OCI-LY3 (cell line): Measurements from ENCODE around the gene CA6.
A peak's percentile ranks its signal among the peaks of the same experiment; 100 is the strongest.
"Not testable (repeated sequence)": the region's sequence is repeated elsewhere in the genome, so short reads cannot be mapped to it uniquely, and the experiment has no call there.

ENCODE experiments used
- H2AFZ ChIP-seq: fragments of 200-600, 300-600 bp; shearing (Covaris generic); 2 replicates; pipeline ENCODE4 v1.6.0; 2014; ENCODE audit warnings: antibody characterized with exemption, low read depth, low read length
- H3K27ac ChIP-seq: fragments of 200-600, 300-600 bp; sonication (generic); 2 replicates; pipeline ENCODE4 v1.5.1; 2014; ENCODE audit warnings: mild to moderate bottlenecking, low read length, moderate library complexity, mixed read lengths
- H3K27me3 ChIP-seq: fragments of 200-600, 300-600 bp; sonication (generic); 2 replicates; pipeline ENCODE4 v1.6.1; 2014; ENCODE audit warnings: low read depth, low read length, mixed read lengths
- H3K36me3 ChIP-seq: fragments of 200-600, 300-600 bp; sonication (generic); replicated peaks from 2 replicates; pipeline ENCODE3; 2014; ENCODE audit warnings: low read depth, low read length, mixed read lengths
- H3K4me1 ChIP-seq: fragments of 300-600, 200-600 bp; sonication (generic); 2 replicates; pipeline ENCODE4 v1.6.1; 2014; ENCODE audit warnings: low read length, mixed read lengths
- H3K4me2 ChIP-seq: fragments of 200-600, 300-600 bp; sonication (generic); 2 replicates; pipeline ENCODE4 v1.6.1; 2014; ENCODE audit warnings: low read length, mixed read lengths
- H3K4me3 ChIP-seq: fragments of 300-600, 200-600 bp; sonication (generic); 2 replicates; pipeline ENCODE4 v1.5.1; 2014; ENCODE audit warnings: antibody characterized with exemption, mild to moderate bottlenecking, low read length, moderate library complexity
- H3K79me2 ChIP-seq: fragments of 300-600, 200-600 bp; shearing (Covaris generic); 2 replicates; pipeline ENCODE4 v1.6.1; 2014; ENCODE audit warnings: mild to moderate bottlenecking, low read length, mixed read lengths
- H3K9ac ChIP-seq: fragments of 300-600, 200-600 bp; shearing (Covaris generic); 2 replicates; pipeline ENCODE4 v1.6.0; 2014; ENCODE audit warnings: mild to moderate bottlenecking, low read length, moderate library complexity
- H3K9me3 ChIP-seq: fragments of 200-600, 300-600 bp; shearing (Covaris generic); 2 replicates; pipeline ENCODE4 v1.6.1; 2014; ENCODE audit warnings: low read length, mixed read lengths; ENCODE audit not compliant: insufficient read depth
- H4K20me1 ChIP-seq: fragments of 200-600, 300-600 bp; sonication (generic); 2 replicates; pipeline ENCODE4 v1.6.1; 2016; ENCODE audit warnings: low read length, mixed read lengths; ENCODE audit not compliant: insufficient read depth
- EZH2phosphoT487 ChIP-seq: fragments of 200-600 bp; shearing (Covaris generic); IDR thresholded peaks from 2 replicates; pipeline ENCODE4 v1.6.1; 2018; ENCODE audit warnings: antibody characterized with exemption, mixed run types, low read depth
- TF ChIP-seq, protein P1 (sequence below): fragments of 200-600, 300-600 bp; sonication (generic); IDR thresholded peaks from 2 replicates; pipeline ENCODE4 v1.5.1; 2014; ENCODE audit warnings: antibody characterized with exemption, low read length, low read depth

The CA6 gene

DNA sequence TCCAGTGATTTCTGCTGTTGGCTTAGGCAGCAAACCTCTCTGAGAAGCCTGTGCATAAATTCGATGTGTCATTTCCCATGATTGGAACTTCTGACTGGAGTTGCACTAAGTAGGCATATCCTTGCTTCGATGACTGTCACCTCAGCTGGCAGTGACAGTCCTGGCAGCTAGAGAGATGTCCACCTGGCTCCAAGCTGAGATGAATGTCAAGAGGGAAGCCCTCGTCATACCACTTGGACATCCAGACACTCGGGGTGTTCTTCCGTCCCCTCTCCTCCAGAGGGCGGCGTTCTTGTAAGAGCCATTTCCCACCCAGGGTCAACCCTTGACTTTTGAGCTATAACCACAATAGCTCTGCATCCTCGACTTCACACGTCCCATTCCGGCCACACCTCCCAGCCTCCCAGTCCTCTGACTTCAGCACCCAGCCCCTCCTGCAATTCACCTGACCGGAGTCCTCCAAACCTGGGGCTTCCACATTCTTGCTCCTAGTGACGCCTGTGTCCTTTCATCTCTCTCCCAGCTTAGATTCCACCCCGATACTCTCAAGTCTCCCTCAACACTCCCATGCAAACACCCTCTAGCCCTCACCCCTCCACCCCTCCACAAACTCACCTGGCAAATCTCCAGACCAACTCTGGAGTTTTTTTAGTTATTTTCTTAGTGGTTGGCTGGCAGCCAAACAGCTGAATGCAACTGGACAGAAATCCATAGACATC is 17.3 kb downstream of the CA6 start:
- Histone ChIP-seq H2AFZ (no peak overlapping the region), H4K20me1 (no peaks in the 10 kb centered on the region), H3K4me1 (no peaks in the 10 kb centered on the region), H3K27me3 (no peaks in the 10 kb centered on the region), H3K4me2 (no peak overlapping the region), H3K4me3 (no peak overlapping the region), H3K9ac (no peak overlapping the region), H3K9me3 (no peaks in the 10 kb centered on the region), H3K36me3 (no peaks in the 10 kb centered on the region), H3K27ac (no peak overlapping the region), H3K79me2 (no peaks in the 10 kb centered on the region)
- TF ChIP-seq EZH2phosphoT487 = no peak
- TF ChIP-seq, protein P1, sequence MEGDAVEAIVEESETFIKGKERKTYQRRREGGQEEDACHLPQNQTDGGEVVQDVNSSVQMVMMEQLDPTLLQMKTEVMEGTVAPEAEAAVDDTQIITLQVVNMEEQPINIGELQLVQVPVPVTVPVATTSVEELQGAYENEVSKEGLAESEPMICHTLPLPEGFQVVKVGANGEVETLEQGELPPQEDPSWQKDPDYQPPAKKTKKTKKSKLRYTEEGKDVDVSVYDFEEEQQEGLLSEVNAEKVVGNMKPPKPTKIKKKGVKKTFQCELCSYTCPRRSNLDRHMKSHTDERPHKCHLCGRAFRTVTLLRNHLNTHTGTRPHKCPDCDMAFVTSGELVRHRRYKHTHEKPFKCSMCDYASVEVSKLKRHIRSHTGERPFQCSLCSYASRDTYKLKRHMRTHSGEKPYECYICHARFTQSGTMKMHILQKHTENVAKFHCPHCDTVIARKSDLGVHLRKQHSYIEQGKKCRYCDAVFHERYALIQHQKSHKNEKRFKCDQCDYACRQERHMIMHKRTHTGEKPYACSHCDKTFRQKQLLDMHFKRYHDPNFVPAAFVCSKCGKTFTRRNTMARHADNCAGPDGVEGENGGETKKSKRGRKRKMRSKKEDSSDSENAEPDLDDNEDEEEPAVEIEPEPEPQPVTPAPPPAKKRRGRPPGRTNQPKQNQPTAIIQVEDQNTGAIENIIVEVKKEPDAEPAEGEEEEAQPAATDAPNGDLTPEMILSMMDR = peak; percentile 51

DNA sequence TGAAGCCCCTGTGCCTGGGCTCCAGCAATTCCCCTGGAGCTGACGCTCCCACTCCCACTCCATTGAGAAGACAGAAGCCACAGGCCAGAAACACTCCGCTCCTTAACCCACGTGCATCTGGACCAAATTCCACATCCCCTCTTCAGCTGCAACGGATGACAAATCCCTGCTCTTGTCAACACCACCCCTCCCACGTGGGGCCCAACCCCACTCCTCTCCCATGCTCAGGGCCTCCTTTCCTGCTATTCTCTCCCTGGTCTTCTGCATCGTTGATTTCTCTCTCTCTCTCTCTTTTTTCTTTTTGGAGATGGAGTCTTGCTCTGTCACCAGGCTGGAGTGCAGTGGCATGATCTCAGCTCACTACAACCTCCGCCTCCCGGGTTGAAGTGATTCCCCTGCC is 18.3 kb downstream of the CA6 start:
- no peaks in the 10 kb centered on the region for H3K79me2 ChIP-seq
- no peaks in the 10 kb centered on the region for H3K27me3 ChIP-seq
- no peaks in the 10 kb centered on the region for H4K20me1 ChIP-seq
- no peaks in the 10 kb centered on the region for H3K9me3 ChIP-seq
- H3K36me3 ChIP-seq = no peaks in the 10 kb centered on the region
- no peak overlapping the region for H3K27ac ChIP-seq
- no peak for TF ChIP-seq EZH2phosphoT487
- TF ChIP-seq, protein P1 = no peak
- H2AFZ ChIP-seq = no peak overlapping the region
- H3K4me1 ChIP-seq = no peaks in the 10 kb centered on the region
- H3K4me2 ChIP-seq = no peak overlapping the region
- no peak overlapping the region for H3K9ac ChIP-seq
- no peak overlapping the region for H3K4me3 ChIP-seq

DNA sequence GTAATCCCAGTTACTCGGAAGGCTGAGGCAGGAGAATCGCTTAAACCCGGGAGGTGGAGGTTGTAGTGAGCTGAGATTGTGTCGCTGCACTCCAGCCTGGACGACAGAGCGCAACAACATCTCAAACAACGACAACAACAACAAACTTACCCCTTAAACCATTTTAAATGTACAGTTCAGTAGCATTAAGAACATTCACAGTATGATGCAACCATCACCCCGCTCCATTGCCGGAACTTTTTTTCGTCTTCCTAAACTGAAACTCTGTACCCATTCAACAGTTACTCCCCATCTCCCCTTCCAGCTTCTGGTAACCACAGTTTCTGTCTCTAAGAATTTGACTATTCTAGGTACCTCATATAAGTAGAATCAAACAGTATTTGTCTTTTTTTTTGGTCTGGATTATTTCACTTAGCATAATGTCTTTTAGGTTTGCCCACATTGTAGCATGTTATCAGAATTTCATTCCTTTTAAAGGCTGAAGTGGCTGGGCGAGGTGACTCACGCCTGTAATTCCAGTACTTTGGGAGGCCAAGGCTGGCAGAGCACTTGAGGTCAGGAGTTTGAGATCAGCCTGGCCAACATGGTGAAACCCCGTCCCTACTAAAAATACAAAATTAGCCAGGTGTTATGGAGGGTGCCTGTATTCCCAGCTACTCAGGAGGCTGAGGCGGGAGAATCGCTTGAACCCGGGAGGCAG is 19.6 kb downstream of the CA6 start:
- Histone ChIP-seq H3K9me3 (no peaks in the 10 kb centered on the region), H3K9ac (no peak overlapping the region), H3K4me2 (no peak overlapping the region), H3K36me3 (no peaks in the 10 kb centered on the region), H2AFZ (no peak overlapping the region), H4K20me1 (no peaks in the 10 kb centered on the region), H3K4me1 (no peaks in the 10 kb centered on the region), H3K4me3 (no peak overlapping the region), H3K27ac (no peak overlapping the region), H3K27me3 (no peaks in the 10 kb centered on the region), H3K79me2 (no peaks in the 10 kb centered on the region)
- no peak for TF ChIP-seq EZH2phosphoT487
- TF ChIP-seq, protein P1 = no peak

- no peak overlapping the region for H3K4me2 ChIP-seq
- no peaks in the 10 kb centered on the region for H3K4me1 ChIP-seq
- H3K79me2 ChIP-seq = no peaks in the 10 kb centered on the region
- no peaks in the 10 kb centered on the region for H3K27me3 ChIP-seq
- H3K9ac ChIP-seq = no peak overlapping the region
- no peak for TF ChIP-seq EZH2phosphoT487
- TF ChIP-seq, protein P1 = no peak
- H3K4me3 ChIP-seq = no peak overlapping the region
- H4K20me1 ChIP-seq = no peaks in the 10 kb centered on the region
- H3K27ac ChIP-seq = no peak overlapping the region
- H3K36me3 ChIP-seq = no peaks in the 10 kb centered on the region
- H3K9me3 ChIP-seq = no peaks in the 10 kb centered on the region
- no peak overlapping the region for H2AFZ ChIP-seq
These were observed 20.9 kb downstream of the CA6 start for GRCh38 chr1:8966606-8967005.

GRCh38 chr1:8968902-8969301 is 23.2 kb downstream of the CA6 start:
- H4K20me1 ChIP-seq, H3K9me3 ChIP-seq, H3K36me3 ChIP-seq, H3K27me3 ChIP-seq, H3K4me3 ChIP-seq, H2AFZ ChIP-seq, H3K79me2 ChIP-seq, H3K9ac ChIP-seq, H3K4me1 ChIP-seq, H3K27ac ChIP-seq, H3K4me2 ChIP-seq: not testable (repeated sequence)
